Kidney epithelial cell (primary cell): Measurements from ENCODE around the gene OR52E1. TPM values are rescaled to one million over a fixed set of nuclear protein-coding genes. Genes with fewer than 3 reads are reported as not detected.

Experiments
- DNase-seq: peaks from one replicate; pipeline ENCODE4 v3.0.0-alpha.2; 2010; ENCODE audit warnings: low read depth
- H3K27me3 ChIP-seq: 2 replicates; pipeline ENCODE4 v1.6.0; 2011; ENCODE audit warnings: low read length; ENCODE audit not compliant: control insufficient read depth, insufficient read depth
- H3K36me3 ChIP-seq: 2 replicates; pipeline ENCODE4 v1.5.1; 2011; ENCODE audit warnings: low read length; ENCODE audit not compliant: control insufficient read depth, insufficient read depth
- H3K4me3 ChIP-seq: 2 replicates; pipeline ENCODE4 v1.5.1; 2011; ENCODE audit warnings: low read depth, mild to moderate bottlenecking, control low read depth, low read length
- total RNA-seq: library from RNA; depleted of rRNA; stranded (reverse); fragments of >200 nt; gene quantifications from 2 replicates; pipeline ENCODE4 v1.2.3, GENCODE V29; 2015
- TF ChIP-seq, protein P1 (sequence below): IDR thresholded peaks from 2 replicates; pipeline ENCODE4 v1.5.1; 2011; ENCODE audit warnings: mild to moderate bottlenecking, moderate library complexity, low read length, control low read depth, inconsistent platforms; ENCODE audit not compliant: insufficient read depth, poor library complexity, severe bottlenecking

OR52E1 gene
- total RNA-seq, result not detected in 2 replicates

GRCh38 chr11:5069272-5069671 lies at the start of gene OR52E1:
Gene OR52E1 (plus strand): TSS chr11:5069572.
- Histone ChIP-seq H3K4me3 (no peak within 1 kb of the TSS), H3K27me3 (no peaks in the 10 kb centered on the region), H3K36me3 (no peaks in the 10 kb centered on the region)
- TF ChIP-seq, protein P1, sequence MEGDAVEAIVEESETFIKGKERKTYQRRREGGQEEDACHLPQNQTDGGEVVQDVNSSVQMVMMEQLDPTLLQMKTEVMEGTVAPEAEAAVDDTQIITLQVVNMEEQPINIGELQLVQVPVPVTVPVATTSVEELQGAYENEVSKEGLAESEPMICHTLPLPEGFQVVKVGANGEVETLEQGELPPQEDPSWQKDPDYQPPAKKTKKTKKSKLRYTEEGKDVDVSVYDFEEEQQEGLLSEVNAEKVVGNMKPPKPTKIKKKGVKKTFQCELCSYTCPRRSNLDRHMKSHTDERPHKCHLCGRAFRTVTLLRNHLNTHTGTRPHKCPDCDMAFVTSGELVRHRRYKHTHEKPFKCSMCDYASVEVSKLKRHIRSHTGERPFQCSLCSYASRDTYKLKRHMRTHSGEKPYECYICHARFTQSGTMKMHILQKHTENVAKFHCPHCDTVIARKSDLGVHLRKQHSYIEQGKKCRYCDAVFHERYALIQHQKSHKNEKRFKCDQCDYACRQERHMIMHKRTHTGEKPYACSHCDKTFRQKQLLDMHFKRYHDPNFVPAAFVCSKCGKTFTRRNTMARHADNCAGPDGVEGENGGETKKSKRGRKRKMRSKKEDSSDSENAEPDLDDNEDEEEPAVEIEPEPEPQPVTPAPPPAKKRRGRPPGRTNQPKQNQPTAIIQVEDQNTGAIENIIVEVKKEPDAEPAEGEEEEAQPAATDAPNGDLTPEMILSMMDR, result no peak
- DNase-seq, result no peak

- no peaks in the 10 kb centered on the region for H3K27me3 ChIP-seq
- no peaks in the 10 kb centered on the region for H3K36me3 ChIP-seq
- H3K4me3 ChIP-seq, result no peak overlapping the region
- TF ChIP-seq, protein P1, result no peak
- no peak for DNase-seq
Observed at GRCh38 chr11:5021996-5022395, 47.4 kb upstream of the OR52E1 start.

GRCh38 chr11:5036669-5037068 lies 32.7 kb upstream of the OR52E1 start:
- H3K4me3 ChIP-seq, result no peak overlapping the region
- H3K27me3 ChIP-seq, result no peaks in the 10 kb centered on the region
- no peak for DNase-seq
- H3K36me3 ChIP-seq, result no peaks in the 10 kb centered on the region
- TF ChIP-seq, protein P1, result no peak

- Histone ChIP-seq H3K4me3 (no peak overlapping the region), H3K36me3 (no peaks in the 10 kb centered on the region), H3K27me3 (no peaks in the 10 kb centered on the region)
- TF ChIP-seq, protein P1, result no peak
- no peak for DNase-seq
Observed at GRCh38 chr11:5037926-5038325, 31.4 kb upstream of the OR52E1 start.

GRCh38 chr11:5038341-5038740 lies 31.0 kb upstream of the OR52E1 start:
- DNase-seq, result no peak
- no peaks in the 10 kb centered on the region for H3K36me3 ChIP-seq
- TF ChIP-seq, protein P1, result no peak
- H3K4me3 ChIP-seq, result no peak overlapping the region
- no peaks in the 10 kb centered on the region for H3K27me3 ChIP-seq

DNA sequence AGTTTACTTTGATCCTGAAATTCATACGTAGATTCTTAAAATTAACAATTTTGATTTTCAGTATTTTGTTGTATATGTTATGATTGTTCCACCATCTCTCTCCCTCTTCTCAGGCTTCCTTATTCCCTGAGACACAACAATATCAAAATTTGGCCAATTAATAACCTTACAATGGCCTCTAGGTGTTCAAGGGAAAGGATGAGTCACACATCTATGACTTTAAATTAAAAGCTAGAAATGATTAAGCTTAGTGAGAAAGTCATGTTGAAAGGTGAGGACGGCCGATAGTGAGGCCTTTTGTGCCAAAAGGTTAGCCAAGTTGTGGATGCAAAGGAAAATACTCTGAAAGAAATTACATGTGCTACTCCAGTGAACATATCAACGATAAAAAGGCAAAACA lies 28.5 kb upstream of the OR52E1 start:
- no peak for DNase-seq
- no peaks in the 10 kb centered on the region for H3K36me3 ChIP-seq
- H3K4me3 ChIP-seq, result no peak overlapping the region
- no peaks in the 10 kb centered on the region for H3K27me3 ChIP-seq
- TF ChIP-seq, protein P1, result no peak
